DMS153 (cell line): ENCODE measurements around the gene NAP1L4.
A peak's percentile ranks its signal among the peaks of the same experiment; 100 is the strongest.

ENCODE experiments used
- DNase-seq: peaks from one replicate; lab custom pipeline; 2025; lab: John Stamatoyannopoulos, UW

NAP1L4 gene

GRCh38 chr11:2992234-2992996, at the start of gene NAP1L4:
Gene NAP1L4, minus strand, starts transcription at chr11:2992329. Its CDS starts 13,109 bp downstream, at chr11:2979220.
- peak; percentile 93 for DNase-seq

- no peak for DNase-seq
These were observed 48.8 kb upstream of the NAP1L4 start for GRCh38 chr11:3040881-3041280.

GRCh38 chr11:3037945-3038271, 45.8 kb upstream of the NAP1L4 start:
- DNase-seq = no peak

GRCh38 chr11:3037040-3037944, 45.2 kb upstream of the NAP1L4 start:
- no peak for DNase-seq

- no peak for DNase-seq
These were observed 44.3 kb upstream of the NAP1L4 start for GRCh38 chr11:3036419-3036818.

- DNase-seq = no peak
These were observed 43.2 kb upstream of the NAP1L4 start for GRCh38 chr11:3035333-3035732.

- DNase-seq = no peak
These were observed 38.4 kb upstream of the NAP1L4 start for GRCh38 chr11:3030289-3031070.

- no peak for DNase-seq
These were observed 36.7 kb upstream of the NAP1L4 start for GRCh38 chr11:3028813-3029212.

- no peak for DNase-seq
These were observed 34.7 kb upstream of the NAP1L4 start for GRCh38 chr11:3026803-3027202.

- no peak for DNase-seq
These were observed 30.9 kb upstream of the NAP1L4 start for GRCh38 chr11:3022982-3023381.

- no peak for DNase-seq
These were observed 30.3 kb upstream of the NAP1L4 start for GRCh38 chr11:3022300-3022967.

- peak; percentile 22 for DNase-seq
These were observed 29.0 kb upstream of the NAP1L4 start for GRCh38 chr11:3021125-3021524.

GRCh38 chr11:3020011-3020410, 27.9 kb upstream of the NAP1L4 start:
- no peak for DNase-seq

- no peak for DNase-seq
These were observed 26.5 kb upstream of the NAP1L4 start for GRCh38 chr11:3018596-3018995.

GRCh38 chr11:3016861-3017260, 24.7 kb upstream of the NAP1L4 start:
- no peak for DNase-seq

GRCh38 chr11:3015796-3016195, 23.7 kb upstream of the NAP1L4 start:
- no peak for DNase-seq

GRCh38 chr11:3014943-3015342, 22.8 kb upstream of the NAP1L4 start:
- no peak for DNase-seq

GRCh38 chr11:3014057-3014938, 22.2 kb upstream of the NAP1L4 start:
- no peak for DNase-seq

- DNase-seq = no peak
These were observed 20.1 kb upstream of the NAP1L4 start for GRCh38 chr11:3011891-3012885.
